ENCODE data around the gene RNASE13. TPM values are rescaled to one million over a fixed set of nuclear protein-coding genes. Genes with fewer than 3 reads are reported as not detected.

Gene RNASE13
- not detected for total RNA-seq (ENCODE audit: unreplicated experiment)
- long read RNA-seq = 0 reads

GRCh38 chr14:21034707-21035106, at the start of gene RNASE13:
Gene RNASE13 (minus strand): TSS chr14:21034807. CDS start chr14:21034288, 519 bp downstream.
- peak within 1 kb of the TSS; percentile 39 for H3K4me3 Mint-ChIP-seq (ENCODE audit: unreplicated experiment)
- DNase-seq (ENCODE audit: low spot score) = no peak
- no peak for TF ChIP-seq CTCF (IDR thresholded peaks at IDR 0.05; ENCODE audit: unreplicated experiment)
- H3K4me1 Mint-ChIP-seq (ENCODE audit: unreplicated experiment) = peaks cover 14% of the 10 kb centered on the region
- no peak within 1 kb of the TSS for H3K27ac Mint-ChIP-seq (ENCODE audit: unreplicated experiment)
- H3K27me3 Mint-ChIP-seq (ENCODE audit: unreplicated experiment) = peaks cover 17% of the 10 kb centered on the region
- H3K36me3 Mint-ChIP-seq (ENCODE audit: low read depth, unreplicated experiment) = no peaks in the 10 kb centered on the region
- no peaks in the 10 kb centered on the region for H3K9me3 Mint-ChIP-seq (ENCODE audit: unreplicated experiment)

GRCh38 chr14:21084396-21084795, 49.8 kb upstream of the RNASE13 start:
- H3K27me3 Mint-ChIP-seq (ENCODE audit: unreplicated experiment) = peaks cover 27% of the 10 kb centered on the region
- H3K4me1 Mint-ChIP-seq (ENCODE audit: unreplicated experiment) = peaks cover 19% of the 10 kb centered on the region
- no peak for DNase-seq (ENCODE audit: low spot score)
- H3K36me3 Mint-ChIP-seq (ENCODE audit: low read depth, unreplicated experiment) = peaks cover 25% of the 10 kb centered on the region
- no peak overlapping the region for H3K4me3 Mint-ChIP-seq (ENCODE audit: unreplicated experiment)
- no peak for TF ChIP-seq CTCF (IDR thresholded peaks at IDR 0.05; ENCODE audit: unreplicated experiment)
- no peaks in the 10 kb centered on the region for H3K9me3 Mint-ChIP-seq (ENCODE audit: unreplicated experiment)
- H3K27ac Mint-ChIP-seq (ENCODE audit: unreplicated experiment) = peak overlapping the region; percentile 38

- no peak for TF ChIP-seq CTCF (IDR thresholded peaks at IDR 0.05; ENCODE audit: unreplicated experiment)
- Mint-ChIP-seq H3K9me3 (ENCODE audit: unreplicated experiment) (no peaks in the 10 kb centered on the region), H3K36me3 (ENCODE audit: low read depth, unreplicated experiment) (peaks cover 25% of the 10 kb centered on the region)
Observed at GRCh38 chr14:21083565-21084325, 49.1 kb upstream of the RNASE13 start.

GRCh38 chr14:21081521-21082142, 47.0 kb upstream of the RNASE13 start:
- DNase-seq (ENCODE audit: low spot score) = no peak

More at GRCh38 chr14:21083565-21084325, 49.1 kb upstream of the RNASE13 start:
- Mint-ChIP-seq H3K27ac (ENCODE audit: unreplicated experiment) (peak overlapping the region; percentile 38), H3K4me1 (ENCODE audit: unreplicated experiment) (peaks cover 19% of the 10 kb centered on the region), H3K4me3 (ENCODE audit: unreplicated experiment) (no peak overlapping the region), H3K27me3 (ENCODE audit: unreplicated experiment) (peaks cover 27% of the 10 kb centered on the region)
- no peak for DNase-seq (ENCODE audit: low spot score)

More at GRCh38 chr14:21081521-21082142, 47.0 kb upstream of the RNASE13 start:
- TF ChIP-seq CTCF (IDR thresholded peaks at IDR 0.05; ENCODE audit: unreplicated experiment) = no peak
- Mint-ChIP-seq H3K27me3 (ENCODE audit: unreplicated experiment) (peaks cover 22% of the 10 kb centered on the region), H3K36me3 (ENCODE audit: low read depth, unreplicated experiment) (peaks cover 28% of the 10 kb centered on the region), H3K9me3 (ENCODE audit: unreplicated experiment) (no peaks in the 10 kb centered on the region), H3K4me1 (ENCODE audit: unreplicated experiment) (peaks cover 7% of the 10 kb centered on the region), H3K27ac (ENCODE audit: unreplicated experiment) (no peak overlapping the region), H3K4me3 (ENCODE audit: unreplicated experiment) (no peak overlapping the region)

Measured in endothelial cell (in vitro differentiated cells).